LoVo (cell line): ENCODE results near the gene PAFAH1B1.
"Not testable (repeated sequence)": the region's sequence is repeated elsewhere in the genome, so short reads cannot be mapped to it uniquely, and the experiment has no call there.

Experiments
- DNase-seq: peaks from one replicate; pipeline ENCODE4 v3.0.0-alpha.2; 2016; ENCODE audit warnings: low spot score

Gene PAFAH1B1

GRCh38 chr17:2594722-2595599 lies 1.5 kb downstream of the PAFAH1B1 start:
- DNase-seq, result no peak

- no peak for DNase-seq
Measured at GRCh38 chr17:2595716-2596115, 2.3 kb downstream of the PAFAH1B1 start.

GRCh38 chr17:2598166-2598565 lies 4.7 kb downstream of the PAFAH1B1 start:
- DNase-seq, result no peak

GRCh38 chr17:2602597-2603017 lies 9.2 kb downstream of the PAFAH1B1 start:
- DNase-seq, result no peak

- DNase-seq, result no peak
Measured at GRCh38 chr17:2608350-2608913, 15.0 kb downstream of the PAFAH1B1 start.

- DNase-seq, result no peak
Measured at GRCh38 chr17:2609091-2609490, 15.6 kb downstream of the PAFAH1B1 start.

GRCh38 chr17:2610195-2611175 lies 17.0 kb downstream of the PAFAH1B1 start:
- DNase-seq, result no peak

GRCh38 chr17:2611627-2612026 lies 18.2 kb downstream of the PAFAH1B1 start:
- no peak for DNase-seq

GRCh38 chr17:2612630-2613029 lies 19.2 kb downstream of the PAFAH1B1 start:
- DNase-seq, result no peak

GRCh38 chr17:2613089-2613808 lies 19.8 kb downstream of the PAFAH1B1 start:
- DNase-seq, result no peak

GRCh38 chr17:2615882-2616281 lies 22.4 kb downstream of the PAFAH1B1 start:
- DNase-seq, result no peak

- no peak for DNase-seq
Measured at GRCh38 chr17:2621241-2621640, 27.8 kb downstream of the PAFAH1B1 start.

GRCh38 chr17:2621951-2622405 lies 28.5 kb downstream of the PAFAH1B1 start:
- not testable (repeated sequence) for DNase-seq

GRCh38 chr17:2622721-2623301 lies 29.4 kb downstream of the PAFAH1B1 start:
- DNase-seq, result not testable (repeated sequence)

- DNase-seq, result no peak
Measured at GRCh38 chr17:2624292-2624731, 30.9 kb downstream of the PAFAH1B1 start.

- DNase-seq, result not testable (repeated sequence)
Measured at GRCh38 chr17:2626626-2627219, 33.3 kb downstream of the PAFAH1B1 start.

GRCh38 chr17:2628922-2629321 lies 35.5 kb downstream of the PAFAH1B1 start:
- not testable (repeated sequence) for DNase-seq

- DNase-seq, result no peak
Measured at GRCh38 chr17:2631211-2631610, 37.8 kb downstream of the PAFAH1B1 start.

GRCh38 chr17:2634361-2634960 lies 41.0 kb downstream of the PAFAH1B1 start:
- peak; percentile 90 for DNase-seq

- no peak for DNase-seq
Measured at GRCh38 chr17:2635241-2635640, 41.8 kb downstream of the PAFAH1B1 start.
